ENCODE results near the gene APOL1.
"Not testable (repeated sequence)": the region's sequence is repeated elsewhere in the genome, so short reads cannot be mapped to it uniquely, and the experiment has no call there.

Gene APOL1, protein sequence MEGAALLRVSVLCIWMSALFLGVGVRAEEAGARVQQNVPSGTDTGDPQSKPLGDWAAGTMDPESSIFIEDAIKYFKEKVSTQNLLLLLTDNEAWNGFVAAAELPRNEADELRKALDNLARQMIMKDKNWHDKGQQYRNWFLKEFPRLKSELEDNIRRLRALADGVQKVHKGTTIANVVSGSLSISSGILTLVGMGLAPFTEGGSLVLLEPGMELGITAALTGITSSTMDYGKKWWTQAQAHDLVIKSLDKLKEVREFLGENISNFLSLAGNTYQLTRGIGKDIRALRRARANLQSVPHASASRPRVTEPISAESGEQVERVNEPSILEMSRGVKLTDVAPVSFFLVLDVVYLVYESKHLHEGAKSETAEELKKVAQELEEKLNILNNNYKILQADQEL

DNA sequence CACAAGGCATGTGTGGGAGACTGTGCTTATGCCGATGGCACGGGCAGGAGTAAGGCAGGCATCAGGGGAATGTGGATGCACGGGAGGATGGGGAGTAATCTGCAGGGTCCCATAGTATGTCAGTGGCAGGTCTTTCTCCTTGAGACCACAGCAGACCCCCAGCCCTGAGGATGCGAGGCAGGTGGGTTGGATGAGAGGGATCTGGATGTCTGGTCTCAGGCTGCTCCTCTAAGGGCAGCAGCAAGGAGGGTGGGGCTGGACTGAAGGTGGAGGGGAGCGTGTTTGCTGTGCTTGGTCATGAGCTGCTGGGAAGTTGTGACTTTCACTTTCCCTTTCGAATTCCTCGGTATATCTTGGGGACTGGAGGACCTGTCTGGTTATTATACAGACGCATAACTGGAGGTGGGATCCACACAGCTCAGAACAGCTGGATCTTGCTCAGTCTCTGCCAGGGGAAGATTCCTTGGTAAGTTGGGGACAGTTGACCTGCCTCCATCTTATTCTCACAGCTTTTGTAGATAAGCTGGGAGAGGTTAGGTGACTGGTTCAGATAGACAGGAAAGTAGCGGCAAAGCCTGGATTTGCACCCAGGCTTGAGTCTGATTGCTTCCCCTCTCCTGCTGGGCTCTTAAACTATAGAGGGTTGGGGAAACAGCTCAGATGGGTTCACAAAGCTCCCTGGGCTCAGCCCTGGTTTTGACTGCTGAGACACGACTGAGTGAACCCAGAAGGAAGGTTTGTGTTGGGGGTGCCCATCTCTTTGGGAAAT, at the start of gene APOL1:
Gene APOL1 (plus strand): TSS at position 380 of the 769 bp plus-strand sequence. CDS start 1,823 bp downstream, outside the sequence.
- in situ Hi-C loops (cut with HindIII; ENCODE audit: low pct_ligation_motif_present, low sequenced_read_pairs) = loop anchor here (25.0 kb wide), 1 partner anchor 91 kb away; the partner anchor contains the start of gene APOL3
- Histone ChIP-seq H3K4me3 (ENCODE audit: low read depth, low read length) (no peak within 1 kb of the TSS), H3K27ac (no peak within 1 kb of the TSS), H3K36me3 (replicated peaks) (no peaks in the 10 kb centered on the region), H3K27me3 (replicated peaks) (no peaks in the 10 kb centered on the region)
- TF ChIP-seq, protein P1, sequence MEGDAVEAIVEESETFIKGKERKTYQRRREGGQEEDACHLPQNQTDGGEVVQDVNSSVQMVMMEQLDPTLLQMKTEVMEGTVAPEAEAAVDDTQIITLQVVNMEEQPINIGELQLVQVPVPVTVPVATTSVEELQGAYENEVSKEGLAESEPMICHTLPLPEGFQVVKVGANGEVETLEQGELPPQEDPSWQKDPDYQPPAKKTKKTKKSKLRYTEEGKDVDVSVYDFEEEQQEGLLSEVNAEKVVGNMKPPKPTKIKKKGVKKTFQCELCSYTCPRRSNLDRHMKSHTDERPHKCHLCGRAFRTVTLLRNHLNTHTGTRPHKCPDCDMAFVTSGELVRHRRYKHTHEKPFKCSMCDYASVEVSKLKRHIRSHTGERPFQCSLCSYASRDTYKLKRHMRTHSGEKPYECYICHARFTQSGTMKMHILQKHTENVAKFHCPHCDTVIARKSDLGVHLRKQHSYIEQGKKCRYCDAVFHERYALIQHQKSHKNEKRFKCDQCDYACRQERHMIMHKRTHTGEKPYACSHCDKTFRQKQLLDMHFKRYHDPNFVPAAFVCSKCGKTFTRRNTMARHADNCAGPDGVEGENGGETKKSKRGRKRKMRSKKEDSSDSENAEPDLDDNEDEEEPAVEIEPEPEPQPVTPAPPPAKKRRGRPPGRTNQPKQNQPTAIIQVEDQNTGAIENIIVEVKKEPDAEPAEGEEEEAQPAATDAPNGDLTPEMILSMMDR (IDR thresholded peaks at IDR 0.05; ENCODE audit: low read depth, low read length, missing control alignments) = no peak
- DNase-seq = no peak

DNA sequence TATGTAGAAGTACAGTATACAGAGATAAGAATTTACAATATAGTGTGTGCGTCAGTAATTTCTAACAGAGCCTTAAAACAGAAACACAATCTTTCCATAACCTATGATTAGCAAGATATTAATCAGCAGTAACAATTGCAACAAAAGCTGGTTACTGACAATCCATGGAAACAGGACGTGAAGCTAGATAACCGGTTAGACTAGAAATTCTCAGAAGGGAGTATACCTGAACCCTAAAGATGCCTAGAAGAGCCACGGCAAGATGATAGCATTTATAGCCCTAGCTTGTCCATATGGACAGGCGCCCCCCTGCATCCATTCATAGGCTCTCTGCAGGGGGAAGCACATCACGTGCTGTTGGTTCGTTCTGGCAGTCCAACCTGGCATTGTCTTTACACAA, 49.5 kb upstream of the APOL1 start:
- H3K4me3 ChIP-seq (ENCODE audit: low read depth, low read length); H3K36me3 ChIP-seq (replicated peaks); DNase-seq; H3K27me3 ChIP-seq (replicated peaks); H3K27ac ChIP-seq; in situ Hi-C loops (cut with HindIII; ENCODE audit: low pct_ligation_motif_present, low sequenced_read_pairs): not testable (repeated sequence)

DNA sequence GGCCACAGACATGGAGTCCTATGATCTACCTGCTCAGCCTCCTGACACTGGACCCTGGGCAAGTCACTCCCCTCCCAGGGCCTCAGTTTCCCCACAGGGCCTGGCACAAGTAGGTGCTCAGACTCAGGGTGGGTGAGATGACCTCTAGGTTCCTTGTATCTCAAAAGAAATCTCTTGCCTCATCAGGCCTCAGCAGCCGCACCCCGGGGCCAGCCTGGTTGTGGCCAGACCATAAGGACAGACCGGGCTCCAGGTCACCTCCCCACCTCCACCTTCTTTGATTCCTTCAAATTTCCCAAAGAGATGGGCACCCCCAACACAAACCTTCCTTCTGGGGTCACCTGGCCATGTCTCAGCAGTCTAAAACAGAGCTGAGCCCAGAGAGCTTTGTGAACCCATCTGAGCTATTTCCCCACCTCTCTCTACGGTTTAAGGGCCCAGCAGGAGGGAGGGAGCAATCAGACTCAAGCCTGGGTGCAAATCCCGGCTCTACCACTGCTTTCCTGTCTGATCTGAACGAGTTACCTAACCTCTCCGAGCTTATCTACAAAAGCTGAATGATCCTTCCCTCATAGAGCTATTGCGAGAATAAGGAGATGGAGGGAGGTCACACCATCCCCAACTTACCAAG, 48.8 kb upstream of the APOL1 start:
- no peak for DNase-seq
- H3K27me3 ChIP-seq (replicated peaks) = no peaks in the 10 kb centered on the region
- TF ChIP-seq, protein P1 (IDR thresholded peaks at IDR 0.05; ENCODE audit: low read depth, low read length, missing control alignments) = no peak
- no peak overlapping the region for H3K27ac ChIP-seq
- no peaks in the 10 kb centered on the region for H3K36me3 ChIP-seq (replicated peaks)
- no peak overlapping the region for H3K4me3 ChIP-seq (ENCODE audit: low read depth, low read length)
- in situ Hi-C loops (cut with HindIII; ENCODE audit: low pct_ligation_motif_present, low sequenced_read_pairs) = no loop called here

DNA sequence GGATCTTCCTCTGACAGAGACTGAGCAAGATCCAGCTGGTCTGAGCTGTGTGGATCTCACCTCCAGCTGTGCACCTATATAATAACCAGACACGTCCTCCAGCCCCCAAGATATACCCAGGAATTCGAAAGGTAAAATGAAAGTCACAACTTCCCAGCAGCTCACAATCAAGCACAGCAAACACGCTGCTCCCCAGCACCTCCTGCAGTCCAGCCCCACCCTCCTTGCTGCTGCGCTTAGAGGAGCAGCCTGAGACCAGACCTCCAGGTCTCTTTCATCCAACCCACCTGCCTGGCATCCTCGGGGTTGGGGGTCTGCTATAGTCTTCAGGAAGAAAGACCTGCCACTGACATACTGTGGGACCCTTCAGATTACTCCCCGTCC, 48.3 kb upstream of the APOL1 start:
- no peak overlapping the region for H3K27ac ChIP-seq
- H3K4me3 ChIP-seq (ENCODE audit: low read depth, low read length) = no peak overlapping the region
- DNase-seq = no peak
- no peaks in the 10 kb centered on the region for H3K36me3 ChIP-seq (replicated peaks)
- no peaks in the 10 kb centered on the region for H3K27me3 ChIP-seq (replicated peaks)
- TF ChIP-seq, protein P1 (IDR thresholded peaks at IDR 0.05; ENCODE audit: low read depth, low read length, missing control alignments) = no peak
- in situ Hi-C loops (cut with HindIII; ENCODE audit: low pct_ligation_motif_present, low sequenced_read_pairs) = no loop called here

DNA sequence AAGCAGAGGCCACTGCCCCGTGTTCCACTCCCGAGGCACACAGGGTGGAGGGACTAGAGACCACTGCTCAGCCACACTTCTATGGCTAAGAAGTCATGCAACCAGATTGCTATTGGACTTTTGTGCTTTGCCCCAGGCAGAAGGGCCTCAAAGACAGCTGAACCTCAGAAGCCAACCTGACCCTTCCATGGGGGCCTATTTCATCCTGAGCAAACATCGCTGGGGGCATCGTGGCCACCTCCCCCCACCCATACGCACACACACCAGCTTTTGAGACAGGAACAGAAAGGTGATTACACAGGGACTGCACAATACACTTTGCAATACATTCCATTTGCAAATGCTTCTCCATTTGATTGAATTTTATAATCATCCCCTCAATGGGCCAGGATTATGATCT, 47.4 kb upstream of the APOL1 start:
- H3K36me3 ChIP-seq (replicated peaks); H3K4me3 ChIP-seq (ENCODE audit: low read depth, low read length); H3K27me3 ChIP-seq (replicated peaks); in situ Hi-C loops (cut with HindIII; ENCODE audit: low pct_ligation_motif_present, low sequenced_read_pairs); DNase-seq; H3K27ac ChIP-seq: not testable (repeated sequence)

DNA sequence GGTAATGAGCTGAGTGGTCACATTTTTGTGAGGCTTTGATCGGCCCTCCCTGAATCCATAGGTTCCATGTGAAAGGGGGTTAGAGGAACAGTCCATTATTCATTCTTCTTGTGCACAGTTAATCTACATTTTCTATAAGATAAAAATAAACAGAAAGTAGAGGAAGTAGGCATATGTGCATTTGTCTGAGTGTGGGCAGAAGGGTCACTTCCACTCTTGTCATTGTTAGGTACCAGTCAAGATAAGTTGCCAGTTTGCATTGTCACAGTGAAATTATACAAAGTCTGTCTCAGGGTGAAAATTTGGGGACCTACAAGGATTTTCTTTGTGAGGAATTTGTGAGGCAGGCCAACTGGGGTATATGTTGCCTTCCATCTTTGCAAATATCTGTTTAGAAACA, 46.7 kb upstream of the APOL1 start:
- Histone ChIP-seq H3K27ac (no peak overlapping the region), H3K4me3 (ENCODE audit: low read depth, low read length) (no peak overlapping the region), H3K36me3 (replicated peaks) (no peaks in the 10 kb centered on the region), H3K27me3 (replicated peaks) (no peaks in the 10 kb centered on the region)
- in situ Hi-C loops (cut with HindIII; ENCODE audit: low pct_ligation_motif_present, low sequenced_read_pairs) = no loop called here
- no peak for DNase-seq
- TF ChIP-seq, protein P1 (IDR thresholded peaks at IDR 0.05; ENCODE audit: low read depth, low read length, missing control alignments) = no peak

All from brain microvascular endothelial cell (primary cell).